GM10266 (cell line): ENCODE data around the gene DENND2A.

ENCODE experiments used
- DNase-seq: peaks from one replicate; pipeline ENCODE4 v3.0.0; 2012; ENCODE audit errors: extremely low spot score
- CTCF ChIP-seq: IDR thresholded peaks from 2 replicates; pipeline ENCODE4 v1.5.1; 2012; ENCODE audit warnings: mild to moderate bottlenecking, low read depth; ENCODE audit not compliant: control insufficient read depth, insufficient read depth; ENCODE audit errors: missing control alignments

Gene DENND2A

GRCh38 chr7:140640060-140640637 lies 464 bp downstream of the DENND2A start:
- TF ChIP-seq CTCF: no peak
- peak; percentile 54 for DNase-seq

- no peak for DNase-seq
- TF ChIP-seq CTCF: no peak
These were observed 1.1 kb downstream of the DENND2A start for GRCh38 chr7:140639366-140640053.

- TF ChIP-seq CTCF: no peak
- DNase-seq: no peak
These were observed 2.3 kb downstream of the DENND2A start for GRCh38 chr7:140638173-140638791.

GRCh38 chr7:140637400-140637799 lies 3.2 kb downstream of the DENND2A start:
- no peak for DNase-seq
- no peak for TF ChIP-seq CTCF

- TF ChIP-seq CTCF: no peak
- DNase-seq: no peak
These were observed 4.8 kb downstream of the DENND2A start for GRCh38 chr7:140635816-140636215.

- TF ChIP-seq CTCF: no peak
- DNase-seq: no peak
These were observed 5.3 kb downstream of the DENND2A start for GRCh38 chr7:140635345-140635744.

GRCh38 chr7:140631602-140632001 lies 9.0 kb downstream of the DENND2A start:
- no peak for TF ChIP-seq CTCF
- DNase-seq: no peak
